ENCODE data around the gene CYP4A22. TPM values are rescaled to one million over a fixed set of nuclear protein-coding genes. Genes with fewer than 3 reads are reported as not detected.

Gene CYP4A22
- total RNA-seq, 1 experiment from 2014 or later = not detected

DNA sequence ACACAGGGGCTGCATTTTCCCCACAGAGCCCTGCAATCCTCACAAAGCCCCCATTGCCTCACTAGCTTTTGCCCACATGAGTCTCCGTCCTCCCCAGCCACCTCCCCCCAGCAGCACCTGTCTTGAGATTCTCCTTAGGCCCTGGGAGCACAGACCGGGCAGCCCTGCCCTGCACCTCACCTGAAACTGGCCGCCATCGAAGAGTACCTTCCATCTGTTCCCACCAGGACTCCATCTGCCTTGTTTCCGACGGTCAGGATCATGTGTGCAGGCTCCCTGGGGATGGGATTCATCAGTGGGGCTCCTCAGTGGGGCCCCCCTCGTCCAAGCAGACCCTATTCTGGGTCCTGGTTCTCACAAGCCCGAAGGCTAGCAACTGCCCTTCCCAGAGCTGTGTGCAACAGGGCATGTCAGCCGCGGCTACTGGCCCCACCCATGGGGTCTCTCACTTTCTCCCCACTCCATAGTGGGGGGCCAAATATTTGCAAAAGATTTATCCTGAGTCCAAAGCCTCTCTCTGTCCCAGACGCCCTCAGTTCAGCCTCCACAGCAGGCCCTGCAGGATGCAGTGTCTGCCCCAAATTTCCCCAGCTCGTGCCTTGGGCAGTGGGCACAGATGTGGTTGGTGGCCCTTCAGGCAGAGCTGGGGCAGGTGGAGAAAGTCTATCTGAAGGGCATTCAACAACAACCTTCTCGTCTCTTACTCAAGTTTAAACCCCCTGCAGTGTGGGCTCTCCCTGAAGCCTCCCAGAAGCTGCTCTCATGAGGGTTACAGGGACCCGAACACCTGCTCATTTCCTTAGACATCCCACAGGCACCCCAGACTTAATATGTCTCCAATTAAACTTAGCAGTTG is 47.8 kb downstream of the CYP4A22 start:
- Histone ChIP-seq H3K4me3 (ENCODE audit: low read length) (no peak overlapping the region), H3K4me2 (ENCODE audit: low read length) (no peak overlapping the region), H3K9me3 (ENCODE audit: low read length) (no peaks in the 10 kb centered on the region), H3K27ac (ENCODE audit: low read length) (no peak overlapping the region), H3K36me3 (ENCODE audit: low read depth, low read length) (no peaks in the 10 kb centered on the region), H4K20me1 (ENCODE audit: low read length) (no peaks in the 10 kb centered on the region), H2AFZ (ENCODE audit: low read length) (no peak overlapping the region), H3K27me3 (ENCODE audit: low read length) (no peaks in the 10 kb centered on the region), H3K9me2 (replicated peaks; ENCODE audit: low read length) (no peaks in the 10 kb centered on the region), H3F3A (ENCODE audit: low read length, unreplicated experiment) (no peaks in the 10 kb centered on the region), H3K9ac (ENCODE audit: low read length) (no peak overlapping the region), H3K79me2 (ENCODE audit: low read length) (no peaks in the 10 kb centered on the region), H3K4me1 (ENCODE audit: insufficient read depth, low read length) (peaks cover 3% of the 10 kb centered on the region)
- intact Hi-C loops (cut with micrococcal nuclease) = no loop called here
- ChIA-PET POLR2A (ENCODE audit: unreplicated experiment) (no interaction called here), CTCF (interaction anchor here (0.6 kb wide), 1 partner anchor 165 kb away, joined by 3 read pairs; no protein-coding TSS in a partner anchor)
- no peak for DNase-seq
- no TSS peak for BruUV-seq (replicated peaks)
- TF ChIP-seq, protein P1, sequence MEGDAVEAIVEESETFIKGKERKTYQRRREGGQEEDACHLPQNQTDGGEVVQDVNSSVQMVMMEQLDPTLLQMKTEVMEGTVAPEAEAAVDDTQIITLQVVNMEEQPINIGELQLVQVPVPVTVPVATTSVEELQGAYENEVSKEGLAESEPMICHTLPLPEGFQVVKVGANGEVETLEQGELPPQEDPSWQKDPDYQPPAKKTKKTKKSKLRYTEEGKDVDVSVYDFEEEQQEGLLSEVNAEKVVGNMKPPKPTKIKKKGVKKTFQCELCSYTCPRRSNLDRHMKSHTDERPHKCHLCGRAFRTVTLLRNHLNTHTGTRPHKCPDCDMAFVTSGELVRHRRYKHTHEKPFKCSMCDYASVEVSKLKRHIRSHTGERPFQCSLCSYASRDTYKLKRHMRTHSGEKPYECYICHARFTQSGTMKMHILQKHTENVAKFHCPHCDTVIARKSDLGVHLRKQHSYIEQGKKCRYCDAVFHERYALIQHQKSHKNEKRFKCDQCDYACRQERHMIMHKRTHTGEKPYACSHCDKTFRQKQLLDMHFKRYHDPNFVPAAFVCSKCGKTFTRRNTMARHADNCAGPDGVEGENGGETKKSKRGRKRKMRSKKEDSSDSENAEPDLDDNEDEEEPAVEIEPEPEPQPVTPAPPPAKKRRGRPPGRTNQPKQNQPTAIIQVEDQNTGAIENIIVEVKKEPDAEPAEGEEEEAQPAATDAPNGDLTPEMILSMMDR (conservative IDR thresholded peaks at IDR 0.05; ENCODE audit: low read depth, low read length) = no peak
- TF ChIP-seq EZH2 (IDR thresholded peaks at IDR 0.05; ENCODE audit: low read length, unreplicated experiment) = no peak
- TF ChIP-seq EZH2phosphoT487 (IDR thresholded peaks at IDR 0.05; ENCODE audit: borderline replicate concordance, low read length) = no peak
- ATAC-seq = no peak

- Histone ChIP-seq H3K4me1 (ENCODE audit: insufficient read depth, low read length) (no peaks in the 10 kb centered on the region), H3K9ac (ENCODE audit: low read length) (no peak overlapping the region), H2AFZ (ENCODE audit: low read length) (no peak overlapping the region), H3K4me3 (ENCODE audit: low read length) (no peak overlapping the region), H3K79me2 (ENCODE audit: low read length) (no peaks in the 10 kb centered on the region), H3K36me3 (ENCODE audit: low read depth, low read length) (no peaks in the 10 kb centered on the region), H3K9me2 (replicated peaks; ENCODE audit: low read length) (no peaks in the 10 kb centered on the region), H3K9me3 (ENCODE audit: low read length) (no peaks in the 10 kb centered on the region), H3K27me3 (ENCODE audit: low read length) (no peaks in the 10 kb centered on the region), H3K4me2 (ENCODE audit: low read length) (no peak overlapping the region), H4K20me1 (ENCODE audit: low read length) (no peaks in the 10 kb centered on the region), H3F3A (ENCODE audit: low read length, unreplicated experiment) (no peaks in the 10 kb centered on the region), H3K27ac (ENCODE audit: low read length) (no peak overlapping the region)
- ChIA-PET CTCF (no interaction called here), POLR2A (ENCODE audit: unreplicated experiment) (no interaction called here)
- ATAC-seq = no peak
- no peak for DNase-seq
- TF ChIP-seq EZH2phosphoT487 (IDR thresholded peaks at IDR 0.05; ENCODE audit: borderline replicate concordance, low read length) (no peak), EZH2 (IDR thresholded peaks at IDR 0.05; ENCODE audit: low read length, unreplicated experiment) (no peak)
- TF ChIP-seq, protein P1 (conservative IDR thresholded peaks at IDR 0.05; ENCODE audit: low read depth, low read length) = no peak
- no TSS peak for BruUV-seq (replicated peaks)
- intact Hi-C loops (cut with micrococcal nuclease) = no loop called here
These were observed 49.3 kb downstream of the CYP4A22 start for GRCh38 chr1:47186267-47187185.

Data from PC-3 (cell line).